Stimulated activated naive CD4-positive, alpha-beta T cell (primary cell): ENCODE data around the gene UBE2J2.

Experiments
- DNase-seq, 6 experiments: peaks; one replicate each; lab custom pipeline; 2025; lab: John Stamatoyannopoulos, UW

Gene UBE2J2

DNA sequence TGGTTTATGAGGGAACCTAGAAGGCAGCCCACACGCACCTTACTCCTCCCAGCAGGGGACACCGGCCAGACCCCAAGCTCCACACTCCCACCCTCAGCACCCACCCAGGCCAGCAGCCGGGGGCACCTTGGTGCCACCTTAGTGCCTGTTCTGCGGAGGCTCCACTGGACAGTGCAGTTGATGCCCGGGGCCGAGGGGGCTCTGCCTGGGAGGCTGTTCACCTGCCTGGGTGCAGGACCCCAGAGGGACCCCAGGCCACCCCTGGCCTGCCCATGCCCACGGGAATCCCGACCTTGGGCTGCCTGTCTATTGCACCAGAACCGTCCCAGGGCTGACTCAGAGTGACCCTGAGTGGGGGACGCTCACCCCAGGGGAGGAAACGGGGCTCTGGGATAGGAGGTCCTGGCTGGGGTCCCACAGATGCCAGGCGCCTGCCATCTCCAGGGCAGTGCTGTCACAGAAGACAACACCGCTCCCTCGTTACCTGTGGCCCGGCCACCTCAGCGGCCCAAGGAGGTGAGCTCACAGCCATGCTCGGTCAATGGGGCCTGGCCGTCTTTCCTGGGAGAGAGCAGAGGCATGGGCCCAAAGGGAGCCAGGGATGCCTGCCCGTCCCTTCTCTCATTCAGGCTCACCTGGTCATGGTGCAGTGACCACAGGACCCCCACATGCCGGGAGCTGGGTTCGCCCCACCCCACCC is 7.3 kb upstream of the UBE2J2 start:
- DNase-seq = no peak

DNA sequence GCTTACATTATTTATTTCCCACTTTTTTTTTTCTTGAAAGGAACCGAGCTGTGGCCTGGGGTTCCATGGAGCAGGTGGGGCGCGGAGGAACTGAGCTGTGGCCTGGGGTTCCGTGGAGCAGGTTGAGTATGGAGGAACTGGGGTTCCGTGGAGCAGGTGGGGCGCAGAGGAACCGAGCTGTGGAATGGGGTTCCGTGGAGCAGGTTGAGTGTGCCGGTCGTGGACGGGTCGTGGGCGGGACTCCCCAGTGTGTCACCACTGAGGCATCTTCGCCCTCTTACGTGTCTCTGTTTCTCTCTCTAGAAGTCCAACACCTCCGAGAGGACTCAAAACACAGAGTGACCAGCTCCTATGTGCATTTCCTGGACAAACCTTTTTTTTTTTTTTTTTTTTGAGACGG is 5.4 kb upstream of the UBE2J2 start:
- DNase-seq = no peak

DNA sequence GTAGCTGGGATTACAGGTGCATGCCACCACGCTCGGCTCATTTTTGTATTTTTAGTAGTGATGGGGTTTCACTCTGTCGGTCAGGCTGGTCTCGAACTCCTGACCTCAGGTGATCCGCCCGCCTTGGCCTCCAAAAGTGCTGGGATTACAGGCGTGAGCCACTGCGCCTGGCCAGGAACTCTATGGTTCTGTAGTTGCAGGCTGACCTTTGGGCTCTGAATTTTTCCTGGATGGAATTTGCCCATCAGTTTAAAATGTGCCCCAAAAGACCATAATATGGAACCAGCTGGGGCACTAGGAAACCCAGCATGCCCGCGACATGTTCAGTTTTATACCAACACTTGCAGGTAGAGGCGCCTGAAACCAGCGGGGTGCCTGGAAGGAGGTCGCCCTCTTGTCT is 5.0 kb upstream of the UBE2J2 start:
- no peak for DNase-seq

DNA sequence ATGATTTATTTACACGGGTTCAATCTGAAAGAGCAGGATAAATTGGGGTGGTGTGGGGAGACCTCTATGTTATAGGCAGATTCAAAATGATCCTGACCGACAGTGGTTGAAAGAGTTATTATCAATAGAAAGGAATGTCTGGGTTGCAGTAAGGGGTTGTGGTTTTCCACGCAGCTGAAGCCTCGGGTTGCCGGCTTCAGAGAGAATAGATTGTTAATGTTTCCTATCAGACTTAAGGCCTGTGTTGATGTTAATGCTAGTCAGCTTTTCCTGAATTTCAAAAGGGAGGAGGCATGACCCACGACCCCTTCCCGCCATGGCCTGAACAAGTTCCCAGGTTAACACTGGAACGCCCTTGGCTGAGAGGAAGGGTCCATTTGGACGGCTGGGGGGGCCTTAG is 2.2 kb upstream of the UBE2J2 start:
- DNase-seq = no peak

DNA sequence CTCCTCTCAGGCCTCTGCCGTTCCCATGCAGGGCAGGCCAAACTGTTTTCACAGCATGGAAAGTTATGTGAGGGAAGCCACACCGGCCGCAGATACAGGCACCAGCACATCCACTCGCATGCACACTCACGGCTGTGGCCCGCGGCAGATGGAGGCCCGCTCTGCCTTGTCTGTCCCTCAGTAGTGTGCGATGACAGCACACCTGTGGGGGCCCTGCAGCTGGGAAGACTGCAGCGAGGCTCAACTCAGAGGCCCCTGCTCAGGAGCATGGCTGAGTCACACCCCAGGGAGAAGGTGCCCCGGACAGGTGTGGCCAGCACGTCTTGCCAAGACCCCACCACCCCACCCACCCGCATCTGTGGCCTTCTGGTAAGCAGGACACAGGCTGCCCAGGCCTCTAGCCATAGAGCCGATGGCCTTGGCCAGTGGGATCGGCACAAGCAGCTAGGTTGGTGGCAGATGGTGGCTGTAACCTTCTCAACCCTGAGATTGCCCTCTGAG is 1.3 kb upstream of the UBE2J2 start:
- DNase-seq = no peak

DNA sequence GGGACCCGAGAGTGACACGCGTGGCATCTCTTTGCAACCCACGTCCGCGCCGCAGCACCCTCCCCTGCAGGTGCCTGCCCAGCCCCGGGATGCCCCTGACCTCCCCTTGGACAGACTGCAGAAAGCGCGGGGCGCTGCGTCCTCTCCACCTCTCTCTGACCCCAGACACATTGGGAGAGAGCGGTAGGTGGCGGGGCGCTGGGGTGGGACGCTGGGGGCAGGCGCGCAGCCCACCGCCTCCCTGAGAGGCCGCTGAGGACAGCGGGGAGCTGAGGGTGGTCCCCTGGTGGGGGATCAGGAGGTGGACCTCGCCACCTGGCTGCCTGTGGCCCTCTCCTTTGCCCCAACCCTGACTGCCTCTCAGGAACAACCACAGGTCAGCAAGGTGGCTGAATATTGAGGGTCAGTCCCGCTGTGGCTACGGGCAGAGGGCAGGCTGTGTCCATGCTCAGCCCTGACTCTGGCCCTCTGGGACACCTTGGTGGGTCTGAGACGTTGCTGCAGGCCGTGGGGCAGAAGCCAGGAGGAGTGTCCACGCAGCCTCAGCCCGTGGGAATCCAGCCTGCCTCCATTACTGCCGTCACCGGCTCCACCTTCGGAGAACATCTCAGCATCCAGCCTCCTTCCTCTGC is 761 bp upstream of the UBE2J2 start:
- DNase-seq = no peak

DNA sequence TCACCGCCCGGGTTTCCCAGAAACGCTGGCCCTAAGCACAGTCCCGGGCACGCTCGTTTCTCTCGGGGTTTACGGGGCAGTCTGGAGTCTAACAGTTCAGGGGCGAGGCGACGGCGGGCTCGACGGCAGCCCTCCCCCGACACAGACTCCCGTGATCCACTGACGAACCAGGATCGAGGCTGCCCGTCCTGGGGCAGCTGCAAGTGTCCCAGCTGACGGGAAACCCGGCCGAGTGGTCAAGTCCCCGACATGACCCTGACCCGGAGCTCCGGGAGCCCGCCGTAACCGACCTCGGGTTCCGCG is 494 bp downstream of the UBE2J2 start:
- no peak for DNase-seq

DNA sequence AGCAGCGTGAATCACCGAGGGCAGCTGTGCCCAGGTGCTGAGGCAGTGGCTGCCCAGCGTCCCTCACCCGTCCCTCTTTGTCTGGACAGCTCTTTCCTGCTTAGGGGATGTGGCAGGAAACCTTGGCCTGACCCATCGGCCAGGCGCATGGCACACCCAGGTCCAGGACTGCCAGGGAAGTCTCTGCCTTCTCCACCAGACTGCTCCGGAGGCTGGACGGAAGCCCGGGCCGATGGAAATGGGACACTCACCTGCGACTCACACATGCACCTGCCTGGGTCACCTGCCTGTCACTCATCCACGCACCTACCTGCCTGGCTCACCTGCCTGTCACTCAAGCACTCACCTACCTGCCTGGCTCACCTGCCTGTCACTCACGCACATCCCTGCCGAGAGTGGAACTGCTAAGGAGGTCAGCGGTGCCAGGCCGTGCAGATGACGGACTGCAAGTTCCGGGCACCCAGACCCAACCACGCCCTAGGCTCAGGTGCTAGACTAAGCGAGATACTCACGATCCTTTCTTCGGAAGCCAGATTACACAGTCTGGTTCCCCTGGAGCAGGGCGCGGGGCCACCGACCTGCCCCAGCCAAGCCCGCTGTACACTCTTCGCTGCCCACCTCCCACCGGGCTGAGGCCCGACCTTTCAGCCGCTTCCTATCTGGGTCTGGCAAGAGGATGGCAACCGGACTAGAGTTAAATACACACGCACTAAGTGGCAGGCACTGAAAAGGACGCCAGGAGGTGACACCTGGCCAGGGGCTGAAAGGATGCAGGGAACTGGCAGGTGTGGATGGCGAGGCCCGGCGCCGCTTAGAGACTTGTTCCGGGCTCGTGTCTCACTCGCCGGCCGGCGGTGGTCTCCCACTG is 1.1 kb downstream of the UBE2J2 start:
- DNase-seq = no peak

DNA sequence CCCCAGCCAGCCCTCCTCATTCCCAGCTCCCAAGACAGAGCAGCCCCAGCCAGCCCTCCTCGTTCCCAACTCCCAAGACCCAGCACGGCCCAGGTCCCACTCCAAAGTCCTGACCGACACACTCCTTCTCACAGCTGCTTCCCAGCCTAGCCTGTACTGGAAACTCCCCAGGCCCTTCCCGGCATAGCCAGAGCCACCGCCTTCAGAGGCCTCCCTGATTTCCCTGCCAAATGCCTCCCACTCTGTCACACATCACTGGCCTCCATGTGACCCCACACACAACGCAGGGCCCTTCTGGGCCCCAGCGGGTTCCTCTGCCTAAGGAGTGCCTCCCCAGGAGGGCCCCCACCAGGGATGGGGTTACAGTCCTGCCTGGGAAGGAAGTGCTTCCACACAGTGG is 2.8 kb downstream of the UBE2J2 start:
- DNase-seq = no peak

DNA sequence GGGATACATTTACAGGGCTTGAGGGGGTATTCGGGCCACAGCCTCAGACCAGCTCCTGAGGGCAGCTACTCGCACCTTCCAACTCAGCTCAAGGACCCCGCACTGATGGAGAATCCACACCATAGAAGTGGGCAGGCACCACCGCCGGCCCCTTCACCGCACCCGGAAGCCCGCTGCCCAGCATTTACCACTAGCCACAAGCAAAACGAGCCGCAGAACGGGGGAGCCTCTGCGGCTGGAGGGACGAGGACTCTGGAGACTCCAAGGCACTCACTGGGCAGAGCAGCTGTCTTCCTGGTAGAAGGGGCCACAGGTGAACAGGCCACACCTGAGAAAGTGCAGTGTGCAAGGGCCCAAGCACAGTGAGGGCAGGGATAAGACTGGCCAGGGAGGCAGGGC is 5.4 kb downstream of the UBE2J2 start:
- DNase-seq = no peak

DNA sequence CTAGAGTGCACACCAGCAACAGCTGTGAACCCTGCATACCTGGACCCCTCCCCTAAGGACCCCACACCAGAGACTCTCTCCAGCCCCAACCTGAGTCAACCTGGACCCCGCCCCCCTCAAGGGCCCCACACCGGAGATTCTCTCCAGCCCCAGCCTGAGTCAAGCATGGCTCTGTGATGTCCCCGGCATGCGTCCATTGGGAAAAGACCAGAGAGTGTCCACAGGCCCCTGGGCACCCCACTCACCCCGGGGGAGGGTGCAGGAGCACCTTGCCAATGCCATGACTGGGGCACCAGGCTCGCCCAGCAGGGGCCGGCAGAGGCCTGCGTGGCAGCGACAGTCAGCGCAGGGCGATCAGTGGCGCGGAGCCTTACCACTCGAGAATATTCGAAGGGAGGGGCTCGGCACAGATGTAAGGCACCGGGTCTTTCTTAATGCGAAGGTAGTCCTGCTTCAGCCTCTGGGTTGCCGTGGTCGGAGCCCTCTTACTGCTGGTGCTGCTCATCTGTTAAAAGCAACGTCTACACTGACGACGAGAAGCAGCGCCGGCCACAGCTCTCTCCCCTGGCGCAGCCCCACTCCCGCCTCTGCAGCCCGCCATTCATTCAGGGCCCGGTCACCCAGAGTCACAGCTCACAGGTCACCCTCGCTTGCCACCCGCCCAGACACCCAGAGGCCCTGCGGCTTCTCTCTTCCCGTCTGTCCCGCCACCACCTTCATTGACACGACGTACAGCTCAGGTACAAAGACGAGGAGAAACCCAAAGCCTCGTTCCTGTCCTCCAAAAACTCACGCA is 6.0 kb downstream of the UBE2J2 start:
- no peak for DNase-seq

DNA sequence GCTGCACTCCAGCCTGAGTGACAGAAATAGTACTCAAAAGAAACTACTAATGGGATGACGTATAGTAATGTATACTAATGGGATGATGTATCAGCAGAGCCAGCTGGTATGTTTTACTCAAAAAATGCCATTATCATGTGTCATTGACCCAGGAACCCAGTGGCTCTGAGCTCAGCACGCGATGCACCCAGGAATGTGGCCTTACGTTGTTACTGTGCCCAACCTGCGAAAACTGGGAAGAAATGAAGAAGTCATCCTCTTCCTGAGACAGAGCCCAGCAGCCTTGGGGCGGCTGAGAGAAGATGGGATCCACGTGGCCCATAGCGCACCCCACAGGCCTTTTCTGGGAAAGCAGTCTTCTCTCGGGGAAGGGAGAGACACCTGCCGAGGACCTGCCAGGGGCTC is 8.8 kb downstream of the UBE2J2 start:
- DNase-seq = no peak

DNA sequence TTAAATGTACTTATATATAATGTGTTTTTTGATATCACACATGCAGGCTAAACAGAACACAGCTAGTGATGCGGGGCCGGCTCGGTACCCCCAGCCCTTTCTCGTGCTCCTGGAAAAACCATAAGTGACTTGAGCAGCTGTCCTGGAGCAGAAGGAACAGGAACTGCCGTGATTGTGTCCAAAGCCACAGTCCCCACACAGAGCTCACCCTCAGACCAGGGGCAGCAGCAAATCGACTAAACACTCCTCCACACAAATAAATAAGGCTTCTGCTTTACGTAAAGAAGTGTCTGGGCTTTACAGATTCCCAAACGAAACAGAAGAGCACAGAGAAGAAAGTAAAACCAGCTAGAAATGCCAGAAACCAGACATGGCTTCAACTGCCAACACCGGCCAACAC is 9.6 kb downstream of the UBE2J2 start:
- DNase-seq = no peak

DNA sequence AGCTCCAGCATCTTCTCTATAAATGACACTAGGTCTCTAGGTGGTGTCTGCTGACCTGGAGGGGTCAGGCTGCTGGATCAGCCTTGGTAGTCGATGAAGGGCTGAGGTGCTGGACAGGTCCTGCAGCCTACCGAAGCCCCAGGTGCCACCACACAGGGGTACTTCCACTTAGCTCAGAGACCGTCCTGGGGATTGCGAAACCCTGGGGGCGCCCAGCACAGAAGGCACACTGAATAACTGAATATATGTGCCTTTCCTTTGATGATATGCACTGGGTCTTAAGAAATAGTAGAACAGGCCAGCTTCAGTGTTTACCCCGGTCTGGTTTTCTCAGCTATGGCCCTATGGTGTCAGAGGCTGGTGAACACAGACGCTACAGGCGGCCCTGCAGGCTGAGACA is 10.9 kb downstream of the UBE2J2 start:
- DNase-seq = no peak

DNA sequence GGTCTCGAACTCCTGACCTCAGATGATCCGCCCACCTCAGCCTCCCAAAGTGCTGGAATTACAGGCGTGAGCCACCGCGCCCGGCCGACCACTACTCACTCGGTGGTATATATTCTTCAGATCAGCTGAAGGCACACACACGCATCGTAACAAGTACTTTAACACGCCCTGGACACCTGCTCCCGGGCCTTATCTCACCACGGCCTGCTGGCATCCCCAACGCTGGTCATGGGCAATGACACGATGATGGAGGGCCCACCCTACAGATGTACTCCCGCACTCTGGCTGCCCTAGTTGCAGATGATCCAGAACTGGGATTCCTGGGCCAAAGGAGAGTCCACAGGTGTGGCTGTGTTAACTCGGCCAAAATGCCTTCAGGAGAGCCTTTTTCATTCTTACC is 11.6 kb downstream of the UBE2J2 start:
- no peak for DNase-seq

DNA sequence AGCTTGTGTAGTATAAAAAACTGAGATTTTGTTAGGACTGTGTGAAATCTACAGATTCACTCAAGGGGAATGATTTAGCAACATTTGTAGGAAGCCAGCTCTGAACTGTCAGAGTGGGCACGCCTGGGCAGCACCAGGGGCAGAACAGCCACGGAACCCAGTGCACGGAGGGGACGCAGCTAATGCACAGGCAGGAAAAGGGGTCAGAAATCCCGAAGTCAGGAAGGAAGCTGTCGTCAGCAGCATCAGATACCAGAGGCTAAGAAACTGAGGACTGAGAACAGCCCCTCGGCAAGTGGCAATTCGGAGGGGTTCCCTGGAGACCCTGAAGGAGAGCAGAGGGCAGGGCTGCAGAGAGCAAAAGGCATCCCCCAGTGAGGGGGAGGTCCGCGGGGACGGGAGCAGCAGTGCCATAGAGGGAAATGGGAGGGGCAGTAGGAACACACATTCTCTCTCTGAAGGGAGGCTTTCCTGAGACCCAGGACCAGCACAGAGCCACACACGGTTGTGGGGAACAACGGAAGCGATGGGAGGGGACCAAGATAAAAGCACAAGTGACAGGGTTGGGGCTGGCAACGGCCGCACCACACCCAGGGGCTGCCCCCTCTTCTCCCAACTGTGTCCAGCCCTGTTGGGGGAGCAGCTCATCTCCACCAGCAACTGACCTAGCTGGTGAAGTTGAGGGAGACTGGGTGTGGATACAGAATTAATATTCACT is 12.7 kb downstream of the UBE2J2 start:
- DNase-seq = no peak

DNA sequence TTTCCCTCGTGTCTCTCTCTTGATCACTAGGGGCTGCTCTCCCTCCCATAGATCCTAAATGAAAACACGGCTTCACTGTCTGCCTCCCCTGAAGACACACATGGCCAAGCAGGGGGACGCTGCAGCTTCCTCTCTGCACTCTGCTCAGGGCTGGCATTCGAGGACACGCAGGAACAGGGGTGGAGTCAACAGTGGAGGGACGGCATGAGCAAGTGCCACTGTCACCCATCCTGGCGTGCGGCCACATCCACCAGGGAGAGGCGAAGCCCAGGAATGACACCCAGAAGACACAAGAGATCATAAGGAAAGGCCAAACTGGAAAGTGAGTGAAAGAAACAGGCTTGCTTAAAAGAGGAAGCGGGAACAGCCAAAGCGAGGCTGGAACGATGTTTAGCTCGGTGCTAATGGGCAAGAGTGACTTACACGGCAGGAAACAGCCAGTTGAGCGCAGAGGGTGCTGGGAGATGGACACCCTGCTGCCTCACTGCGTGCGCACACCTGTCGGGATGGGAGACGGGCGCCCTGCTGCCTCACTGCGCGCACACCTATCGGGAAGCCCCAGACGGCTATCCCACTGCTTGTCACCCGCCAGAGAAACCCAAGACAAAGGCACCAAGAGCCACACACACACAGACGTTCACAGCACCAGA is 13.6 kb downstream of the UBE2J2 start:
- DNase-seq = no peak

DNA sequence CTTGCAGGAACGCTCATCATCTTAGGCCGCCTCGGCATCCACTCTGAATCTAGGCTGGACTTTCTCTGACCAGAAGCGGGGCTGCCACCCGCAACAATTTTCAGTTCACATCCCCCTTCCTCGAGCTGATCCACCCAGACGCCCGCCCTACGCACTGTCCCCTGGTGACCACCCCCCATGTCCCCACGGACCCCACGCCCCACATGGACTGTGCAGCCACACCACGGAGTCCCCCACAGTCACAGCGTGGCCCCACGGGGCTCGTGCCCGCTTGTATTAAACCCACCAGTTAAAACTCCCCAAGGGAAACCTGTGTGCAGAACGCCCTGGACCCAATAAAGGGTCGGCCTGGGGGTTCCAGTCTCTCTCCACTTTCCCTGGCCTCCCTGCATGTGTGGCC is 14.1 kb downstream of the UBE2J2 start:
- no peak for DNase-seq

DNA sequence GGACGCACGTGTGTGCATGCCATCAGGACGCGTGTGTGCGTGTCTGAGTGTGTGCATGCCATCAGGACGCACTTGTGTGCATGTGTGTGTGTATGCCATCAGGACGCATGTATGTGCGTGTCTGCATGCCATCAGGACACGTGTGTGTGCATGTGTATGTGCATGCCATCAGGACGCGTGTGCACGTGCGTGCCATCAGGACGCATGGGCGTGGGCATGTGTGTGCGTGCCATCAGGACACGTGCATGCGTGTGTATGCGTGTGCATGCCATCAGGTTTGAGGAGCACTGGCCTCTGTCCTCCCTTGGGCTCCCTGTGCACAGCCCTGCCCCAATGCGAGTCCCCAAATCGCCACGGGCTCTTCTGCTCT is 14.6 kb downstream of the UBE2J2 start:
- no peak for DNase-seq

DNA sequence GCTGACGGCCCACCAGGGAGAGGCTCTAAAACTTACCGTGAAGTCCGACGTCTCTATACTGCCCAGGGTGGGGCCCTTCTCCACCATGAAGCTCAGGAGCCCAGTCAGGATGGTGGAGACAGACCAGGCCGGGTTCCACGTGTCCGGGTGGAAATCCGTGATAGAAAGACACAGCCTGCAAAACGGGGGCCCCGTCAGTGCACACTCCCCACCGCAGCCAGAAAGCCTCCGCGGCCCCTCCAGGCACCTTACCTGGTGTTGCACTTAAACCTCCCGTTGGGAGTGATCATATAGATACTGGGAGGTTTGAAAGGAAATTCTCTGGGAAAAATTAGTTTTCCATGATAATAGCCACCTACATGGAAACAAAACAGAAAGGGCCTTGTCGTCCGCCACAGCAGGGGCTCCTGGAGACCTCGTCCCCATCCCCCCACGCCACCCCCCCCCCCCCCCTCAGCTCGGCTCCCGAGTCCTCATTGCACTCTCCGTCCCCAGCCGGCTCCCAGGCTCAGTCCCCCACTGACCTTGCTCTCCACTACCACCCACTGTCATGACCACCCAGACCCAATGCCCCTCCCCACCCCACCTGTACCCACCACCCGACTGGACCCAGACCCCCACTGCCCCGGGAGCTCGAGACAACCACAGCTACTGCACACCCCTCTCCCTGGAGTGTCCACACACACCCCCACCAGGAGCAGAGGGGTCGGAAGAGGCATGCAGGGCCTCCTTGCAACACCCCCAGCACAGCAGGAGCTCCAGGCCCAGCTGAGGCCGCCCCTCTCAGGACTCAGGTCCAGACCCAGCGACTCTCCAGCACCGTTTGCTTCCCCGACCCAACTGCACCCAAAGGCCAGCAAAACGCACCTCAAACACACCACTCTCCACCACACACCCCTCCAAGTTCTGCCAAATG is 16.4 kb downstream of the UBE2J2 start:
- DNase-seq = no peak
